ENCODE data around the gene TBCK.

- no peak for TF ChIP-seq CTCF (conservative IDR thresholded peaks at IDR 0.05; ENCODE audit: low read depth in 2 of 2)
- TF ChIP-seq EZH2phosphoT487 (IDR thresholded peaks at IDR 0.05; ENCODE audit: unreplicated experiment): no peak
- no peak for TF ChIP-seq POLR2AphosphoS5 (IDR thresholded peaks at IDR 0.05; ENCODE audit: low read depth)
- TF ChIP-seq EZH2 (IDR thresholded peaks at IDR 0.05; ENCODE audit: low read depth, unreplicated experiment): no peak
- no peak for TF ChIP-seq REST (IDR thresholded peaks at IDR 0.05; ENCODE audit: unreplicated experiment)
- TF ChIP-seq STAT1 (IDR thresholded peaks at IDR 0.05; ENCODE audit: unreplicated experiment): no peak
- no peak for TF ChIP-seq ETS1 (IDR thresholded peaks at IDR 0.05)
- TF ChIP-seq CREB1 (CRISPR knock-in tag; IDR thresholded peaks at IDR 0.05; ENCODE audit: low read depth): no peak
- no peak for TF ChIP-seq JUNB (IDR thresholded peaks at IDR 0.05; ENCODE audit: unreplicated experiment)
Measured at GRCh38 chr4:106316773-106317409, 882 bp upstream of the TBCK start.

Measured in GM23338 (cell line).